ENCODE measurements around the gene CCNK.

CCNK gene

GRCh38 chr14:99508896-99509629 is 27.9 kb downstream of the CCNK start:
- DNase-seq, result no peak

GRCh38 chr14:99509871-99510555 is 28.8 kb downstream of the CCNK start:
- DNase-seq, result no peak

GRCh38 chr14:99510556-99511139 is 29.4 kb downstream of the CCNK start:
- DNase-seq, result no peak

GRCh38 chr14:99511421-99512109 is 30.4 kb downstream of the CCNK start:
- DNase-seq, result no peak

- DNase-seq, result no peak
These were observed 30.9 kb downstream of the CCNK start for GRCh38 chr14:99512110-99512449.

DNA sequence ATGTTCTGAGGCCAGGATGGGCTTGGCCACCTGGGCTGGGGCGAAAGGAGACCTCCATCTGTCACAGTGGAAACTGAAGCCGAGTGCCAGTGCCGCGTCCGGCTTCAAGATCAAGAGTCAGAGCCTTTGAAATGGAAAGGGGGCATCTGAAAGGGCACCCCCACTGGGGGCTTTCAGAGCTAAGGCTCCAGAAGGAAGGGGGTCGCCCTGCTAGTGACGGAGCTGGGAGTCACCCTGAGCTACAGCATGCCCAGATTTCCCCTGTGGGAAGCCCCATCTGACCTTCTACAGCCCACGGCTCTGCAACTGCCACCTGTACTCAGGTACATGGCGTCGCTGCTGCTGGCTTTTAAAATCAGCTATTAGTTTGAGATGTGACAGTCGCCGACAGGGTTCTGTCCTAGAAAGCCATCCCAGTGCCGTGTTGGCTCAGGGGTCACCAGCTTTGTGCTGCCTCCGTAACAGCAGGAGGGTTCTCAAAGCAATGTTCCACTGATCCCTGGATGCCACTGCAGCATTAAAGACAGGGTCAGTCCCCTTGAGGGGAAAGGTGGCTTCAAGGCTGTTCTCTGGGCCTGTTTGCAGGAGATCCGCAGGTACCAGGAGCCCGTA is 31.5 kb downstream of the CCNK start:
- no peak for DNase-seq

DNA sequence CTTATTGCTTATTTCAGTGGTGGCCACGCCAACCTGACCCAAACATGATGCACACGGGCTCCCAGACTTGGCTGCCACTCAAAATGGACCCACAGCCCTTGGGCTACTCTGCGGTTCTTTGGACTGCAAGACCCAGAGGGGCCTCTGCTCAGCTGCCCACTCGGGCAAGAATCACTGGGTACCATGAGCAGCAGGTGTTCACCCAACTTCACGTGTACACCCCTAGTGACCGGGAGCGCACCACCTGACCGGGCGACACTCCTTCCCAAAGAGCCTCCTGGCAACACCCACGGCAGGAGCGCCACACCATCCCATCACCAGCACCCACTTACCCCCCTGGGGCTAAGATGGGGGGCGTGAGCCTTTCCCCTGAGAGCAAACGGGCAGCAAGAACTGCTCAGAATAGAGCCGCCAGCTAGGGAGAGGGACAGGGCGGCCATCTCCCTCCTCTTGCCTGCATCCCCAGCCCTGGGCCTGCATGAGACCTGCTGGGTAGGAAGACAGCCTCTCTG is 32.0 kb downstream of the CCNK start:
- DNase-seq, result no peak

DNA sequence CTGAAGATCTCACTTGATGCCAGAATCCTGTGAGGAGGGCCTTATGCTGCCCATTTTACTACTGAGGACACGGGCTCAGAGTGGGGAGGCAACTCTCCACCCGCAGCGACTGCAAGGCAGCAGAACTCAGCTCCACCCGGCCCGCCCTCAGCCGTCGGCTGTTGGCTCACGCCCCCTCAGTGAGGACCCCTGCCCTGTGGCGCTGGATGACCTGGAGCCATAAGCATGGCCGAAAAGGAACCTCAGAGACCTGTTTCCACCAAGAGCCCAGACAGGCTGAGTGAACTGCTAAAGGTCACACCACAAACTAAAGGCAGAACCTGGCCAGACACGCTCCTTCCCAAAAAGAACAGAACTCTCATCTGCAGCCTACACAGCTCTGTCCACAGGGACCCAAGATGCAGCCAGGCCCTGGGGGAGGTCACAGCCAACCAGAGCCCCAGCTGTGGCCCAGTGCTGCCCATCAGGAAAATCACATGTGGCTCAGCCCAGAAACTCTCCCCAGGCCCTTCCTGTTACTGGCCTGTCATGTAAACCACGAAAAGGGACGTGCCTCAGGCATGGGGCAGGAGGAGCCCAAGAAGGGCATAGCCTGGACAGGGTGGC is 32.8 kb downstream of the CCNK start:
- no peak for DNase-seq

- DNase-seq, result no peak
These were observed 33.5 kb downstream of the CCNK start for GRCh38 chr14:99514552-99515300.

DNA sequence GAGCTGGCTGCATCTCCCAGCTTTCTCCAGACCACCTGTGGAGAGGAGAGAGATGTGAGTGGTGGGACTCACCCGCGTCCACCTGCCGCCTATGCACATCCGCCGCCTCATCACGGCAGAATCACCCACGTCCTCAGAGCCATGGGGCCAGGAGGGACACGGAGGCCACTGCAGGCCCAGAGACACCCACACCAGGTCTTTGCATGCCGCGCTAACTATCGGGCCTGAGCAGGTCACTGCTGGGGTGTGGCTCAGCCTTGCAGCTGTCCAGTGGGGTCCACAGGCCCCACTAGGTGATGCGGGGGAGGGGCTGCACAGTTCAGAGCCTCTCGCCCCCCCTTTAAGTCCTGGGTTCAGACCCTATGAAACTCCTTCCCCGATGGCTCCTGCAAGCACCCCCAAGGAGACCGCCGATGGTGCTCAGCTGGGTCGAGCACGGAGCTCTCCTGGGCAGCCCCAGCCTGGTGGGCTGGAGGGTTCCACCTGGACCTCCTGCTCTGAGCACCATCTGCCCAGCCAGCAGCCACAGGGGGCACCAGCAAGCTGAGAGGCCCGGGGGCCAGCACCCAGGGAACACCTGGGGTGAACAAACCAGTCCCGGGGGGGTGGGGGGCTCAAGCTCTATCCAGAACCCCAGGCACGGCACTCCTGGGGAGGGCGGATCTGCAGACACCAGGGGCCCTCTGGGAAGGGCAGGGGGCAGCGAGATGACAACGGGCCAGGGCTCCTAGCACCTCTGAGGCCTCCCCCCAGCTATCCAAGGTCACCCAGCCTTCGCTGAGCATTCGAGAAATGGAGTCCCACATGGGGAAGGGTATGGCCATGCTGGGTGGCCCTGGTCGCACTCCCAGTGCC is 34.3 kb downstream of the CCNK start:
- no peak for DNase-seq

DNA sequence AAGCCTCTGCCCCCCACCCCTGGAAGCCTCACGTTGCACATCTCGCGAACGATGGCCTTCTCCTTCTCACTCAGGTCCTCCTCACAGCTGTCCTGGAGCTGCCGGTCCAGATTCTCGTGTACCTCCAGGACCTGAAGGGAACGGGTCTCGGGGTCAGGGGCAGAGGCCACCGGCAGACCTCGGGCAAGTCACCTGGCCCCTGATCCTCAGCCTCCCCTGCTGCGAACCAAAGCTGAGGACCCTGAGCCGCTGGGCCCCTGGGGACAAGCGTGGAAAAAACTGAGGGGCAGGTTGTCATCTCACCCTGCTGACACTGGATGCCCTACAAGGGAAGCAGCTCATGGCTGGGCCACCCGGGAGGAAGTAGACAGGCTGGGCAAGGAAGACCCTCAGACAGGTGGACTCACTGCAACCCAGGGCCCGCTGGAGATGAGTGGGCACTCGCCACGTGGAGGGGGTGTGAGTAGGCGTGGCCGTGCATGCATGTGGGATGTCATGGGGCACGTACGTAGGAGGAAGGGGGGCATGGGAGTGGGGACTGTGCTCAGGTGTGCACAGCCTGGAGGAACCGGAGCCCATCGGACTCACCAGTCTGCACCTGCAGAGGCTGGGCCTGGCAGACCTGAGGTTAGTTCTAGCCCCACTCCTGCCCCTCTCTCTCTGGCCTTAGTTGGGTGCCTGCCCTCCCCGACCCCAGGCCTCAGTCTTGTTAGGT is 35.1 kb downstream of the CCNK start:
- no peak for DNase-seq

GRCh38 chr14:99516871-99517642 is 35.8 kb downstream of the CCNK start:
- no peak for DNase-seq

DNA sequence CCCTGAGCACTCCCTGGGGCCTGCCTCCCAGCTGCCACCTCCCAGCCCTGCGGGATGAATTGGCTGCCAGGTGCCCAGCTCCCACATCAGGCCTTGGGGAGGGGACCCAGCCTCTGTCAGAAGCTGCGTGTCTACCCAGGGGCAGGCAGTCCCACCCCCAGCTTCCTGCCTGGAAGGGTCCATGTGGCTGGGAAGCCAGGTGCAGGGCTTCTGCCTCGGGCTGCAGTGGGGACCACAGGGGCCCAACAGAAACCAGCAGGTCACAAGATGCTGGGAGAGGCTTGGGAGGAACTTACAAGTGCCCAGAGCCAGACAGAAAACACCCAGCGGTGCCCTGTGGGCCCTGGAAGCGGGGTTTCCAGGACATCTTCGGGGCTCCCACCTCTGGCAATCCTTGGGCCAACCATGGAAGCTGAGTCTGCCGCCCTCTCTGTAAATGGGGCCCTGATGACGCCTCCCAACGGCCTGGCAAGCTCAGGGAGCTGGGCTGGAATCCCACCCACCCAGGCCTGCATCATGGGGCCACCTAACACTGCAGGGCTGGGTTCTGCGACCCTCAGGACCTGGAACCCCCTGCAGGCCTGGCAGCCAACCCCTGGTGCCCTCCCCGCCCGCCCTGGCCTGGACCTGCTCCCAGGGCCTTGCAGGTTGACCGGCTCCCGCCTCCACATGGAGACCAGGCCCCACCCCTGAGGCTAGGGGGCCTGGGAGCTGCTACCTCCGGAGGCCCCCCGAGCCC is 36.6 kb downstream of the CCNK start:
- DNase-seq, result no peak

GRCh38 chr14:99518441-99519346 is 37.5 kb downstream of the CCNK start:
- peak; percentile 90 for DNase-seq

DNA sequence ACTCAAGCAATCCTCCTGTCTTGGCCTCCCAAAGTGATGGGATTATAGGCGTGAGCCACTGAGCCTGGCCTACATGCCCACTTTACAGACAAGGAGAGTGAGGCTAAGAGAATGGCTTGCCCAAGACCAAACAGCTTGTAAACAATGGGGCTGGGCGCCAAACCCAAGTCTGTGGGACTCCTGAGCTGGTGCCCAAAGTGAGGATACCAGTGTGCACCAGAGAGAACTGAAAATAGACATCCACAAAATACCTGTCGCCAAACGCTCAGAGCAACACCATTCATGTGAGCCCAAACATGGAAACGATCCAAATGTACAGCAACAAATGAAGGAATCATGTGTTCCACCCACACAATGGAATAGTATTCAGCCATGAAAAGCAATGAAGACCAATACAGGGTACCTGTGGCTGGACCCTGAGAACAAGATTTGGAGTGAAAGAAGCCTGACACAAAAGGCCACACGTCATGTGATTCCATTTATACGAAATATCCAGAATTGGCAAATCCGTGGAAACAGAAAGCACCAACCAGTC is 38.2 kb downstream of the CCNK start:
- no peak for DNase-seq

- no peak for DNase-seq
These were observed 38.8 kb downstream of the CCNK start for GRCh38 chr14:99519931-99520421.

DNA sequence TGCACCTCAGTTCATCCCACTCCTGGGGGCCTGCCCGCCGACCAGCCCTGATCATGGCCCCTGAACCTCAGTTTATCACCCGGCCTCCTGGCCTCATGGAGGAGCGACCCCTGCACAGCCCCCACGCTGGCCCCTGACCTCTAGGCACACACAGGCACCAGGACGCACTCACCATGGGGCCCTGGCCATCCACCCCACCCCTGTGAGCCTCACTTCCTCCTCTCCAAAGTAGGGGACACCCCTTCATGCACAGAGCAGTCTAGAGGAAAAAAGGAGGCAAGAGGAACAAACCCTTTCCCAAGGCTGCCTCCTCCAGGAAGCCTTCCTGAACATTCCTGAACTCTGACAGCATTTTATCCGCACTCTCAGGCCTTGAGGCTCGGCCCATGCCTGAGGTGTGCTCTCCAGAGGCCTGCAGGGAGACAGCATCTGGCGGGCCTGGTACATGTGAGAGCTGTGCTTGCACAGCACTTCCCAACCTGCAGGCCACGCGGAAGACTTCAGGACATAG is 39.4 kb downstream of the CCNK start:
- no peak for DNase-seq
